Measurements from ENCODE around the gene ADCYAP1R1.
"Not testable (repeated sequence)": the region's sequence is repeated elsewhere in the genome, so short reads cannot be mapped to it uniquely, and the experiment has no call there.

Gene ADCYAP1R1

GRCh38 chr7:31146030-31146429, 93.9 kb downstream of the ADCYAP1R1 start:
- DNase-seq = no peak

- no peak for DNase-seq
Observed at GRCh38 chr7:31146538-31146937, 94.4 kb downstream of the ADCYAP1R1 start.

GRCh38 chr7:31151849-31152248, 99.7 kb downstream of the ADCYAP1R1 start:
- no peak for DNase-seq

- DNase-seq = not testable (repeated sequence)
Observed at GRCh38 chr7:31153318-31153717, 101.2 kb downstream of the ADCYAP1R1 start.

- no peak for DNase-seq
Observed at GRCh38 chr7:31160941-31161340, 108.8 kb downstream of the ADCYAP1R1 start.

All from GF-D8 (cell line).